NCI-H2196 treated with DMSO at 0.1 percent for 48 hours (cell line): ENCODE data around the gene OR52N5.

ENCODE experiments used
- DNase-seq: peaks from one replicate; lab custom pipeline; 2025; ENCODE audit not compliant: unreplicated experiment; lab: John Stamatoyannopoulos, UW

OR52N5 gene

DNA sequence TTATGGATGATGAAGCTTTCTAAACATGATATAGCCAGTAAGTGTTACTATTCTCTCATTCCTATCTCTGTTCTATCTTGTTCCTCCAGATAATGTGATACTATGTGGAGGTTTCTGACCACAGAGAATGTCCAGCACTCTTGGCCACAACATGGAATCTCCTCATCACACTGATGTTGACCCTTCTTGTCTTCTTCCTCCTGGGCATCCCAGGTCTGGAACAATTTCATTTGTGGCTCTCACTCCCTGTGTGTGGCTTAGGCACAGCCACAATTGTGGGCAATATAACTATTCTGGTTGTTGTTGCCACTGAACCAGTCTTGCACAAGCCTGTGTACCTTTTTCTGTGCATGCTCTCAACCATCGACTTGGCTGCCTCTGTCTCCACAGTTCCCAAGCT is 56.8 kb downstream of the OR52N5 start:
- DNase-seq, result no peak
